ENCODE data around the gene SRSF2.

- TF ChIP-seq CTCF (IDR thresholded peaks at IDR 0.05; ENCODE audit: borderline replicate concordance, extremely low read depth, low read length, poor library complexity, severe bottlenecking) (no peak), EZH2 (IDR thresholded peaks at IDR 0.05; ENCODE audit: borderline replicate concordance, low read depth, low read length, severe bottlenecking) (no peak)
Measured at GRCh38 chr17:76747716-76748363, 10.7 kb upstream of the SRSF2 start.

Data from DND-41 (cell line).